Testis (tissue), 2 donors: Measurements from ENCODE around the gene TAF7L.

Experiments
- CTCF ChIP-seq, 3 experiments: fragments of 450-650 bp in 2 of 3; fragments of 200-600 bp in 1 of 3; sonication (generic) in 1 of 3; IDR thresholded peaks; one replicate each; pipeline ENCODE4 v1.5.1; 2016 to 2019; ENCODE audit warnings: antibody characterized with exemption in 3 of 3, mild to moderate bottlenecking in 2 of 3, moderate library complexity in 1 of 3
- POLR2A ChIP-seq: fragments of 450-650 bp; IDR thresholded peaks from one replicate; pipeline ENCODE4 v1.6.1; 2017; ENCODE audit warnings: antibody characterized with exemption, mild to moderate bottlenecking, moderate library complexity

- TF ChIP-seq CTCF (IDR thresholded peaks at IDR 0.05): no peak
- no peak for TF ChIP-seq POLR2A
These were observed 33.5 kb downstream of the TAF7L start for GRCh38 chrX:101257448-101258258.
